ENCODE measurements around the gene CLIC6. TPM values are rescaled to one million over a fixed set of nuclear protein-coding genes. Genes with fewer than 3 reads are reported as not detected.

Gene CLIC6
- total and polyA plus RNA-seq, 2 of the 4 experiments (the other 2 are of a cell fraction) = not detected

GRCh38 chr21:34748862-34749261 is 80.1 kb downstream of the CLIC6 start (continued):
- TF ChIP-seq, protein P1, sequence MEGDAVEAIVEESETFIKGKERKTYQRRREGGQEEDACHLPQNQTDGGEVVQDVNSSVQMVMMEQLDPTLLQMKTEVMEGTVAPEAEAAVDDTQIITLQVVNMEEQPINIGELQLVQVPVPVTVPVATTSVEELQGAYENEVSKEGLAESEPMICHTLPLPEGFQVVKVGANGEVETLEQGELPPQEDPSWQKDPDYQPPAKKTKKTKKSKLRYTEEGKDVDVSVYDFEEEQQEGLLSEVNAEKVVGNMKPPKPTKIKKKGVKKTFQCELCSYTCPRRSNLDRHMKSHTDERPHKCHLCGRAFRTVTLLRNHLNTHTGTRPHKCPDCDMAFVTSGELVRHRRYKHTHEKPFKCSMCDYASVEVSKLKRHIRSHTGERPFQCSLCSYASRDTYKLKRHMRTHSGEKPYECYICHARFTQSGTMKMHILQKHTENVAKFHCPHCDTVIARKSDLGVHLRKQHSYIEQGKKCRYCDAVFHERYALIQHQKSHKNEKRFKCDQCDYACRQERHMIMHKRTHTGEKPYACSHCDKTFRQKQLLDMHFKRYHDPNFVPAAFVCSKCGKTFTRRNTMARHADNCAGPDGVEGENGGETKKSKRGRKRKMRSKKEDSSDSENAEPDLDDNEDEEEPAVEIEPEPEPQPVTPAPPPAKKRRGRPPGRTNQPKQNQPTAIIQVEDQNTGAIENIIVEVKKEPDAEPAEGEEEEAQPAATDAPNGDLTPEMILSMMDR (conservative IDR thresholded peaks at IDR 0.05; ENCODE audit: low read depth, low read length) = no peak

DNA sequence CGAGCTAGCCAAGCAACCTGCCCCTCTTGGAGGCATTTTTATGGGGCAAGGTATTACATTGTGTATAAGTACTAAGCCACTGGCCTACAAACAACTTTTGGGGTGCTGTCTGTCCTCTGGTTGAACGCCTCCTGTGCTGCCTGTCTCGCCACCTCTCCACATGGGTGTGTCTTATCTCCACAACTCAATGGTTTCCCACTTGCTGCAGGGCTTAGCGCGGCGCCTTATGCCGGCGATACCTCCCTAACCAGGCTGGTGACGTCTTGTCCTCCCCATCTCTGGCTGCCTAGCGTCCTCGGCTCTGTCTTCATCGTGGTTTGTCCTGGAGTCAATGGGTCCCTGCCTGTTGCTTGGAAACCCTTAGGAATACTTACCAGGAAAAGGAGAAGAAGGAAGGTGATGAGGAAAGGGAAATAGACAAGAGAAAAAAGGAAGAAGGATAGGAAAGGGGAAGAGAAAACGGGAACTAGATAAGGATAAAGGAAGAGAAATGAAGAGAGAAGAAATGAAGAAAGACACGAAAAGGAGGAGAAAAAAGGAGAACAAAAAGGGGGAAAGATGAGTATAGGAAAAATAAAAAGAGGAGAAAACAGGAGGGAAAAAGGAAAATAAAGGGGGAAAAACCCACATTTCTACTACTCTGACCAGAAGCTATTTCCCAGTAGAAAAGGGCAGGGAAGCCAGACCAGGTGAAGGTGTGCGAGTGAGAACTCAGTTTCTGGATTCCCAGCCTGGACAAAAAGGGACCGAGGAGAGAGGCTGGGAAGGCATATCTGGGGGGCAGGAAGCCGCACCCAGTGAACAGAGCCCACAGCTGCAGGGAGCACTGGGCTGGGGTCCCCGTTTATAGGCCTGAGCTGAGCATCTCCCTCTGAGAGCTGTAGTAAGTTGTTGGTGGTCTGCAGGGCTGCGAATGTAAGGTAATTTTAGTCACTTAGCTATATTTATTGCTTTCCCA is 86.2 kb downstream of the CLIC6 start:
- Histone ChIP-seq H4K8ac (ENCODE audit: low read depth in 2 of 2, low read length in 2 of 2) (no peak overlapping the region), H3K4me1 (ENCODE audit: control insufficient read depth, insufficient read depth, low read length) (peaks cover 3% of the 10 kb centered on the region; the same call in 1 of the 2 replicates), H3K14ac (replicated peaks; ENCODE audit: low read depth, low read length) (no peak overlapping the region), H3K79me1 (ENCODE audit: low read depth in 1 of 2, low read length in 2 of 2) (no peaks in the 10 kb centered on the region), H3K9me1 (ENCODE audit: insufficient read depth, low read length) (peaks cover 4% of the 10 kb centered on the region; the same call in 1 of the 2 replicates), H2BK120ac (ENCODE audit: low read depth, low read length) (no peak overlapping the region), H2BK20ac (ENCODE audit: low read depth, low read length) (no peak overlapping the region), H4K91ac (ENCODE audit: insufficient read depth, low read depth, low read length) (no peak overlapping the region), H3K23ac (ENCODE audit: low read depth, low read length) (no peak overlapping the region), H3K18ac (ENCODE audit: low read depth, low read length) (no peak overlapping the region), H2AK5ac (ENCODE audit: low read depth, low read length) (no peak overlapping the region), H2BK15ac (ENCODE audit: low read depth, low read length) (no peak overlapping the region), H3K4ac (ENCODE audit: low read depth, low read length) (no peak overlapping the region), H3K4me3 (ENCODE audit: insufficient read depth, low read depth, low read length) (no peak overlapping the region), H4K20me1 (ENCODE audit: insufficient read depth, low read length) (no peaks in the 10 kb centered on the region), H3K36me3 (ENCODE audit: control insufficient read depth, insufficient read depth, low read length) (no peaks in the 10 kb centered on the region), H3K27me3 (ENCODE audit: control insufficient read depth, insufficient read depth, low read length) (peaks cover 9% of the 10 kb centered on the region; the same call in 1 of the 2 replicates), H2AFZ (replicated peaks; ENCODE audit: low read length, poor library complexity) (no peak overlapping the region), H3K9ac (ENCODE audit: low read depth, low read length) (no peak overlapping the region), H2BK5ac (ENCODE audit: low read depth, low read length, poor library complexity, severe bottlenecking) (no peak overlapping the region), H3K4me2 (ENCODE audit: low read depth, low read length) (no peak overlapping the region), H3K9me3 (ENCODE audit: control insufficient read depth, insufficient read depth, low read length) (no peaks in the 10 kb centered on the region), H3K56ac (ENCODE audit: extremely low read depth, insufficient read depth, low read length) (no peak overlapping the region), H2AK9ac (replicated peaks; ENCODE audit: low read depth, low read length, poor library complexity) (no peak overlapping the region), H4K5ac (ENCODE audit: low read depth, low read length) (no peak overlapping the region), H3K27ac (ENCODE audit: insufficient read depth, low read length) (no peak overlapping the region)
- intact Hi-C loops (cut with micrococcal nuclease) = no loop called here
- no peak for DNase-seq
- 90 to 100% methylated on average over 1 to 3 of the region's 19 CpGs for WGBS, 2 experiments (ENCODE audit: extremely low coverage in 2 of 2, insufficient read length in 1 of 2)
- ChIA-PET CTCF (interaction anchor here (0.6 kb wide), 3 partner anchors 78 to 1244 kb away, joined by 3 to 6 read pairs (median 5); no protein-coding TSS in a partner anchor), POLR2A (ENCODE audit: unreplicated experiment) (no interaction called here)
- ATAC-seq (ENCODE audit: low read depth) = no peak
- dilution Hi-C loops (cut with HindIII; ENCODE audit: low sequenced_read_pairs, unreplicated experiment) = no loop called here
- in situ Hi-C loops (cut with MboI; ENCODE audit: low sequenced_read_pairs) = no loop called here
- BruUV-seq (replicated peaks) = no TSS peak
- TF ChIP-seq, protein P1 (conservative IDR thresholded peaks at IDR 0.05; ENCODE audit: low read depth, low read length) = no peak
- no peak for TF ChIP-seq RFX5 (IDR thresholded peaks at IDR 0.05; ENCODE audit: low read depth, low read length)
- no peak for TF ChIP-seq ELK1 (IDR thresholded peaks at IDR 0.05; ENCODE audit: borderline replicate concordance, low read depth, low read length)
- TF ChIP-seq FOS (IDR thresholded peaks at IDR 0.05; ENCODE audit: low read depth, low read length) = no peak
- no peak for TF ChIP-seq SMC3 (IDR thresholded peaks at IDR 0.05; ENCODE audit: low read depth, low read length)
- no peak for TF ChIP-seq BHLHE40 (IDR thresholded peaks at IDR 0.05; ENCODE audit: low read depth, low read length)
- no peak for TF ChIP-seq MAZ (IDR thresholded peaks at IDR 0.05; ENCODE audit: borderline replicate concordance, low read depth, low read length)

Measured in IMR-90 (cell line).